Measurements from ENCODE around the gene SPOPL.

DNA sequence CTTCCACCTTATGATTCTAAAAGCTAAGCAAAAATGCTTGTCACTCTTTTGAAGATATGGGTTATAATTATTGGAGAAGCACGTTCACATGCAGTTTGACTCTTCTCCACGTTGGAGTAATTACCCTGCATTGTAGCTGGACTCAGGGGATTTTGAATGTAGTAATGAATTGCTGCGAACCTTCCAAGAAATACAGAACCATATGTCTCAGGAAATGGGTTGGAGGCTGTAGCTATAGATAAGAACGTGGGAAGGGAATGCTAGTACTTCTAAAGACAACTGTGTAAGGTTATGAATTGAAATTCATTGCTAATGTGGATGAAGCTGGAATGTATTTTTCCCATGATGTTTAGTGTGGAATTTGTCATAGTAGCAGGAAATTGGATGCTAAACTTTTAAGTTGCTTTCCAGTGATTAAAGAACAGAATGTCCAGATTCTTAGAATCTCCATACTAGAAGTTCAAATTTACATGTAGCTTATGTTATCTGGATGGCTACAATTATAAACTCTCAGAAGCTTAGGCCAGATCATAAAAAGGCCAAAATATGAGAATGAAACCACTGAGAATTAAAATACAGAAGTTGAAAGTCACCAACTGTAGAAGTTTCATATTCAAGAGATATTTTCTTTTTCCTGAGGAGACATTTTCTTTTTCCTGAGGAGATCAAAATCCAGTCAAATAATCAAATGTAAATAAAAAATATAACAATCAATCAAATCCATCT is 27.3 kb upstream of the SPOPL start:
- no peak for TF ChIP-seq GATA3 (IDR thresholded peaks at IDR 0.05; ENCODE audit: low read depth, low read length)
- TF ChIP-seq GATA2 (IDR thresholded peaks at IDR 0.05; ENCODE audit: low read depth, low read length), result no peak

Data from SH-SY5Y (cell line).